ENCODE results near the gene SMAP1.

Gene SMAP1

GRCh38 chr6:70684794-70685493 is 17.3 kb downstream of the SMAP1 start:
- DNase-seq (ENCODE audit: low read depth in 2 of 2): no peak

DNA sequence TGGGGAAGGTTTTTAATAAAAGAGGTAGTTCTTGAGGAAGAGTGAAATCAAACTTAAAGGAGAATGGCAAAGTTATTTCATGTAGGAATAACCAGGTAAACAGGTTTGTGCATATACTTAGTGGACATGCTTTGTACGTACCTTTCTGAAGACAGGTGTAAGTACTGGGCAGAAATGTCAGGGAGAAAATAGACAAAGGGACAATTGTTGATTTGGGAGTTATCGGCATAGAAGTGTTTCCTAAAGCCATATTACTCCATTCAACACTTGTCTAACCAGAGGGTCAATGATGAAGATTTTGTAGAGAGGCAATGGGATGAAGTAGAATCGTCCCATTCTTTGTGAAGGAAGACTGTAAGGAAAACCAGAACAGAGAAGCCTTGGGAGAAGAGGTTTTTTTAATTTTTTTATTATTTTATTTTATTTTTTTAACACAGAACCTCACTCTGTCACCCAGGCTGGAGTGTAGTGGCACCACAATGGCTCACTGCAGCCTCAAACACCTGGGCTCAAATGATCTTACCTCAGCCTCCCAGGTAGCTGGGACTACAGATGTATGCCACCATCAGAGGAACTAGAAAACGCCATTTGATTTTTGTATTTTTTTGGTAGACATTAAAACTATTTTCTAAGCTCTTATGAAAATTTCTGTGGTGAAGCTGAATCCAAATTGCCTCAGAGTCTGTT is 18.0 kb downstream of the SMAP1 start:
- DNase-seq (ENCODE audit: low read depth in 2 of 2): no peak

DNA sequence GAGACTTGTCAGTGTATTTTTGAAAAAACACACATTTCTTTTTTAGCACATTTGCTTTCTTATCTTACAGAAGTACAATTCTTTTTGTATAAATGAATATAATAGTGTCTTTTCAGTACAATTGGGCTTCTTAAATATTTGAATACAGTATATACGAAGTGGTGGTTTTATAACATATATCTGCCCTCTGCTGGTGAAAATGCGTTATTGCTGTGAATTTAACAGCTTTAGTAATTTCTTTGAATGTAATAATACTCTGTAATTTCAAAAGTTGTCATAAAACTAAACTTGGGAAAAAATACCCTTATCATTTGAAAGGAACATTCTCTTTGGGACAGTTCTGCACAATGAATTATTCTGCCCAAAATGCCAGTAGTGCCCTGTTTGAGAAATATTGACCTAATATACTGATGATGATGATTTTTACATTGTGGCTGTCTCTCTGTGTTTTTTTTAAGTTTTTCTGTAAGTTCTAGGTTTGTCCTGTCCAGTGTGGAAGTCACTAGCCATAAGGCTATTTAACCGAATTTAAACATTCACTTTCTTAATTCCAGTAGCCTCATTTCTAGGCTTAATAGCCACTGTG is 19.0 kb downstream of the SMAP1 start:
- no peak for DNase-seq (ENCODE audit: low read depth in 2 of 2)

DNA sequence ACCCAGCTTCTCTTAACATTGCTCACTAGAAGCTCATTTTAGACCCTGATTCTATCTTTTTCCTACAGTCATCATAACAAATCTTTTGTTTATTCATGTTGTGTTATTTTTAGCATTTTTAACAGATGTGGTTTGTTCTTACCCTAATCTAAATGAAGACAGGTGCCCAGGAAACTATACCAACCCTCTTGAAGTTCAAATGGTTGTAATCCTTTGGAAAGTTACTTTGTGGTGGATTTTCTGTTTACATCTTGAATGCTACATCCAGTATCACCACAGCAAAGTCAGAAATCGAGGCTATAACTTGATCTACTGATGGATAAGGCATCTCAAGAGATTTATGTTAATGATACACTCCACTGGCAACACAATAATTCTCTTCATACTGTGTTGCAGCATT is 26.2 kb downstream of the SMAP1 start:
- DNase-seq (ENCODE audit: low read depth in 2 of 2): no peak

GRCh38 chr6:70694371-70694770 is 26.7 kb downstream of the SMAP1 start:
- no peak for DNase-seq (ENCODE audit: low read depth in 2 of 2)

DNA sequence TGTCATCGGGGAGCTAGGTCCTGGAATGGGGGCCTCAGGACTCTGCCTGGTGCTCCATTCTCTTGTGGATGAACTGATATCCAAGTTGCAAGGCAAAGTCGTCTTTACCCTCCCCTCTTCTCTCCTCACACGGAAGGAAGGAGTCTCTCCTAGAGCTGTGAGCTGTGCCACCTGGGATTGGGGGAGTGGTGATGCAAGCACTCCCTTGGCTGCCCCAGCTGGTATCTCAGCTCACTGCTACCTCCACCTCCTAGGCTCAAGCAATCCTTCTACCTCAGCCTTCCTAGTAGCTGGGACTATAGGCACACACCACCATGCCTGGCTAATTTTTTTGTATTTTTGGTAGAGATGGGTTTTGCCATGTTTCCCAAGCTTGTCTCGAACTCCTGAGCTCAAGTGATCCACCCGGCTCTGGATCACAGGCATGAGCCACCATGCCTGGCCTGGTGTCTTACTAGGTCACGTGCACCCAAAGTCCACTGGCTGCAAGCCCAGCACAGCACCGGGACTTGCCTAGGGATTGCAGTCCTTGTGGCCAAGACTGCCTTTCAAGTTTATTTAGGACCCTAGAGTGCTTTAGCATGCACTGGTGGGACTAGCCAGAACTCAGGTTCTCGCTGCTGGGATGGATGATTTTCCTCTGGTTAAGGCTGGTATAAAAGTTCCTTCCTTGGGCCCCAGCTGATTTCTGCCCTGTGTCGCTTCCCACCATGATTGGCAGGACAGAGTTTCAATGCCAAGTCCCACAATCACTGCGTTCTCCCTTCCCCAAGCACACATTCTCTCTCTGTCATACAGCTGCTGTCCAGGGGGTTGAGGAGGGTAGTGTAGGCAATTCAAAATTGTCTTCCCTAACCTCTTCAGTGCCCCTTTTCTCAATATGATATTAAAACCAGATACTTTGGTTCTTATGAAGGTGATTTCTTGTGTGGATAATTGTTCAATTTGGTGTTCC is 33.5 kb downstream of the SMAP1 start:
- DNase-seq (ENCODE audit: low read depth in 2 of 2): no peak

DNA sequence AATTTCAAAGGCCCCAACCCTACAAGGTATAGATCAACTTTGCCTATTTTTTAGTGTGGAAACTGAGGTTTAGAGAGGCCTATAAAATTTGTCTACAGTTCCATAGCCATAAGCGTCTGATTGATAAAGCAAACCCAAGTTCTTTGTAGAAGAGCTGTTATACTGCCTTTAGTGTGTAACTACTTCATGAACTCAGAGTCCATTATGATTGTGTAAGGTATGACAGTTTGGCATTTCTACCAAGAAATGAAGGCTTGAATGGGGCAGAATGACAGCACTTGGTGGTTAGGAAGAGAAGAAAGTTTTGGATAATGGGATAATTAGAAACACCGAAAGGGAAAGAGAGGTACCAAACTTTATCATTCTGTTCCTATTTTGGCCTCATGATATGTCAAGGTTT is 38.1 kb downstream of the SMAP1 start:
- DNase-seq (ENCODE audit: low read depth in 2 of 2): no peak

DNA sequence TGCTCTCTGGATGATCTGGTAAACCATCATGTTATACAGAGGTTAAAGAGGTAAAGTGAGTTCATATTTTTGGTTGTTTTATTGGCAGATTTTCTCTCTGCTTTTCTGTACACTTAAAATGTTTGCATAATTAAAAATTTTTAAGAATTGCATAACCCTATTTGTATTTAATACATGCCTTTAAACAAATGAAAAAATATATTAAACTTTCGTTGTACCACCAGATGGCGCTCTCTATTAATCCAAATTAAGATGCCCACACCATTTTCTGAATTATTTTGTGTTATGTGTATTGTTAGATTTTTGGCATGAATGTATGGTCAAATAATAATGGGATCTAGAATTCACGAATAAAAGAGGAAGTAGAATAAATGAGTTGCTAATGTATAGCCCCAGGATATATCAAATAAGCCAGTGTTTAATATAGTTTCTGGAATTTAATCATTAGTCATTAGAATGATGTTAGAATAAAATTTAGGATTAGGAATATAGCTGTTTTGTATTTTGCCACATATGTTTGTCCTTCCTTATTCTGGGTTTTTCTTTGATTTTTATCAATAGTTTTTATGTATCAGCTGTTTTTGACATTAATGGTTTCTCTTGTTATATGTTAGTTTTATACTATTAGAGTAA is 38.9 kb downstream of the SMAP1 start:
- DNase-seq (ENCODE audit: low read depth in 2 of 2): peak in 1 of 2 donors; percentile 10

DNA sequence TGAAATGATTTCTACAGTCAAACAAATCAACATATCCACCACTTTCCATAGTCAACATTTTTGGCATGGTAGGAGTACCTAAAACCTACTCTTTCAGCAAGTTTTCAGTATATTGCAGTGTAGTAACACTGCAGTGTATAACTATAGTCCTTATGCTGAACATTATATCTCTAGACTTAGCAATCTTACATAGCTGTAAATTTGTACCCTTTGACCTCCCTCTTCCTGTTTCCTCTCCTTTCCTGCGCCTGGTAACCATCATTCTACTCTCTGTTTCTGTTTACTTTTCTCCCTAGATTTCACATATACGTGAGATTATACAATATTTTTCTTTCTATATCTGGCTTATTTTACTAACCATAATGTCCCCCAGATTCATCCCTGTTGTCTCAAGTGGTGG is 40.2 kb downstream of the SMAP1 start:
- no peak for DNase-seq (ENCODE audit: low read depth in 2 of 2)

DNA sequence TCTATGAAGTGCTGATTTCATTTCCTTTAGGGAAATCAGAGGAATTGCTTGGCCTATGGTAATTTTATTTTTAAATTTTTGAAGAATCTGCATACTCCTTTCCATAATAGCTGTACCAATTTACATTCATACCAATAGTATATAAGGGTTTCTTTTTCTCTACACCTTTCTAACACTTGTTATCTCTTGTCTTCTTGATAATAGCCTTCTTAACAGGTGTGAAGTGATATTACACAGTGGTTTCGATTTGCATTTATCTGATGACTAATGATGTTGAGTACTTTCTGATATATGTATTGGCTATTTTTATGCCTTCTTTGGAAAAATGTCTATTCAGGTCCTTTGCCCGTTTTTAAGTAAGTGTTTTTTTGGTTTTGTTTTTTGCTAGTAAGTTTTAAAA is 40.8 kb downstream of the SMAP1 start:
- DNase-seq (ENCODE audit: low read depth in 2 of 2): no peak

- DNase-seq (ENCODE audit: low read depth in 2 of 2): no peak
These were observed 42.1 kb downstream of the SMAP1 start for GRCh38 chr6:70709826-70710225.

DNA sequence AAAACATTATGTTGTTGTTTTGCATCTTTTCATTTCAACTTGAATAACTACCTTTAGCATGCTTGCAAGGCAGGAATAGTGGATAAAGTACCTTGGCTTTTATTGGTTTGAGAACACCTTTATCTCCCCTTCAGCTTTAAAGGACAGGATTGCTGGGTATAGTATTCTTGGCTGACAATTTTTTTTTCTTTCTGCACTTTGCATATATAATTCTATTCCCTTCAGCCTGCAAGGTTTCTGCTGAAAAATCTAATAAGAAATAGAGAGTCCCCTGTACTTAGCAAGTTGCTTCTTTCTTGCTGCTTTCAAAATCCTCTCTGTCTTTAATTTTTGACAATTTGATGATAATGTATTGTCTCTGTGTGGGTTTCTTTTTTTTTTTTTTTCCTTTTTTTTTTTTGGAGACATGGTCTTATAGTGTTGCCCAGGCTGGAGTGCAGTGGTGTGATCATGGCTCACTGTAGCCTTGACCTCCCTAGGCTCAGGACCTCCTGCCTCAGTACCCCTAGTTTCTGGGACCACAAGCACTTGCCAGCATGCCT is 47.1 kb downstream of the SMAP1 start:
- no peak for DNase-seq (ENCODE audit: low read depth in 2 of 2)

- DNase-seq (ENCODE audit: low read depth in 2 of 2): no peak
These were observed 49.5 kb downstream of the SMAP1 start for GRCh38 chr6:70717038-70717801.

GRCh38 chr6:70724524-70724923 is 56.8 kb downstream of the SMAP1 start:
- DNase-seq (ENCODE audit: low read depth in 2 of 2): no peak

GRCh38 chr6:70725817-70726415 is 58.2 kb downstream of the SMAP1 start:
- no peak for DNase-seq (ENCODE audit: low read depth in 2 of 2)

- no peak for DNase-seq (ENCODE audit: low read depth in 2 of 2)
These were observed 66.7 kb downstream of the SMAP1 start for GRCh38 chr6:70734381-70734780.

GRCh38 chr6:70734979-70735378 is 67.3 kb downstream of the SMAP1 start:
- DNase-seq (ENCODE audit: low read depth in 2 of 2): no peak

DNA sequence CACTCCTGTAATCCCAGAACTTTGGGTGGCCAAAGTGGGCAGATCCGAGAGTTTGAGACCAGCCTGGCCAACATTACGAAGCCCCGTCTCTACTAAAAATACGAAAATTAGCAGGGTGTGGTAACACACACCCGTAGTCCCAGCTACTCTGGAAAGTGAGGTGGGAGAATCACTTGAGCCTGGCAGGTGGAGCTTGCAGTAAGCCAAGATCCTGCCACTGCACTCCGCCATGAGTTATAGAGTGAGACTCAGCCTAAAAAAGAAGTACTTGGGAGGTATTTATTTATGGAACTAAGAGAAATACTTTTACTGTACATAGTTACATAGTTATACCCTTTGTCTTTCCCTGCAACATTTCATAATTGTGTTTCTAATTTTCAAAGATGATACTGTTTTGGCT is 67.8 kb downstream of the SMAP1 start:
- no peak for DNase-seq (ENCODE audit: low read depth in 2 of 2)

GRCh38 chr6:70738028-70738427 is 70.3 kb downstream of the SMAP1 start:
- DNase-seq (ENCODE audit: low read depth in 2 of 2): no peak

DNA sequence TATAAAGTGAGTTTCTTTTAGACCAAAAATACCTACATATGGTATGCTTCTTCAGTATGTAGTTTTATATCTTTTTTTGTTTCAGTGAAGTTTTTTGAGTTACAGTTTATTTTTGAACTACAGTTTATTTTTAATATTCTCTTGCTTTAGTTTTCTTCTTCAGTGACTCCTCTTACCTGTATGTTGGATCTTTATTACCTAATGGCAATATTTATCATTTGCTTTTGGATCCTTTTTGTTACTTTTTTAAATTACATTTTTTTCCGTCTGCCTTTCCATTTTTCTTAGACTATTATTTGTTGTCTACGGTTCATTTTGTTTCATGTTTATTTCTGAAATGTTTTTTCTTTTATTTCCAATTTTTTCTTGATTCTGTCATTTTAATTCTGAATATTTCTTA is 71.9 kb downstream of the SMAP1 start:
- no peak for DNase-seq (ENCODE audit: low read depth in 2 of 2)
